ENCODE data around the gene POLR2I.

GRCh38 chr19:36152352-36153091 is 37.8 kb upstream of the POLR2I start, which contains the start of gene COX7A1:
- no peak for TF ChIP-seq GABPA (IDR thresholded peaks at IDR 0.05 in 1 of 2, conservative IDR thresholded peaks at IDR 0.05 in 1 of 2)
- TF ChIP-seq CTCF (IDR thresholded peaks at IDR 0.05; ENCODE audit: low read depth, low read length, missing input control), result no peak
- TF ChIP-seq, protein P1, sequence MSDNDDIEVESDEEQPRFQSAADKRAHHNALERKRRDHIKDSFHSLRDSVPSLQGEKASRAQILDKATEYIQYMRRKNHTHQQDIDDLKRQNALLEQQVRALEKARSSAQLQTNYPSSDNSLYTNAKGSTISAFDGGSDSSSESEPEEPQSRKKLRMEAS (IDR thresholded peaks at IDR 0.05), result no peak
- no peak for TF ChIP-seq FOXA1 (IDR thresholded peaks at IDR 0.05)
- TF ChIP-seq YY1 (IDR thresholded peaks at IDR 0.05), result no peak
- no peak for TF ChIP-seq NR2F2 (IDR thresholded peaks at IDR 0.05)
- TF ChIP-seq, protein P2, sequence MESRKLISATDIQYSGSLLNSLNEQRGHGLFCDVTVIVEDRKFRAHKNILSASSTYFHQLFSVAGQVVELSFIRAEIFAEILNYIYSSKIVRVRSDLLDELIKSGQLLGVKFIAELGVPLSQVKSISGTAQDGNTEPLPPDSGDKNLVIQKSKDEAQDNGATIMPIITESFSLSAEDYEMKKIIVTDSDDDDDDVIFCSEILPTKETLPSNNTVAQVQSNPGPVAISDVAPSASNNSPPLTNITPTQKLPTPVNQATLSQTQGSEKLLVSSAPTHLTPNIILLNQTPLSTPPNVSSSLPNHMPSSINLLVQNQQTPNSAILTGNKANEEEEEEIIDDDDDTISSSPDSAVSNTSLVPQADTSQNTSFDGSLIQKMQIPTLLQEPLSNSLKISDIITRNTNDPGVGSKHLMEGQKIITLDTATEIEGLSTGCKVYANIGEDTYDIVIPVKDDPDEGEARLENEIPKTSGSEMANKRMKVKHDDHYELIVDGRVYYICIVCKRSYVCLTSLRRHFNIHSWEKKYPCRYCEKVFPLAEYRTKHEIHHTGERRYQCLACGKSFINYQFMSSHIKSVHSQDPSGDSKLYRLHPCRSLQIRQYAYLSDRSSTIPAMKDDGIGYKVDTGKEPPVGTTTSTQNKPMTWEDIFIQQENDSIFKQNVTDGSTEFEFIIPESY (IDR thresholded peaks at IDR 0.05), result no peak
- TF ChIP-seq TAF1 (conservative IDR thresholded peaks at IDR 0.05), result no peak
- no peak for TF ChIP-seq RAD21 (IDR thresholded peaks at IDR 0.05)
- no peak for TF ChIP-seq EGR1 (IDR thresholded peaks at IDR 0.05; ENCODE audit: low read depth in 2 of 2)
